Fibroblast of skin of left biceps (primary cell): Measurements from ENCODE around the gene WDR48.

Source experiments
- DNase-seq, 2 experiments: peaks; one replicate each; pipeline ENCODE4 v3.0.0-alpha.2; 2013; ENCODE audit warnings: low read depth in 2 of 2

Gene WDR48

GRCh38 chr3:39121621-39122020 lies 69.8 kb downstream of the WDR48 start:
- DNase-seq = no peak

GRCh38 chr3:39122813-39123212 lies 71.0 kb downstream of the WDR48 start:
- no peak for DNase-seq

- no peak for DNase-seq
These were observed 73.3 kb downstream of the WDR48 start for GRCh38 chr3:39124876-39125840.

- DNase-seq = no peak
These were observed 74.2 kb downstream of the WDR48 start for GRCh38 chr3:39125841-39126500.

- DNase-seq = no peak
These were observed 74.8 kb downstream of the WDR48 start for GRCh38 chr3:39126532-39127071.

GRCh38 chr3:39127269-39127907 lies 75.6 kb downstream of the WDR48 start:
- no peak for DNase-seq

GRCh38 chr3:39127908-39128304 lies 76.1 kb downstream of the WDR48 start:
- DNase-seq = no peak

GRCh38 chr3:39128951-39129350 lies 77.1 kb downstream of the WDR48 start:
- no peak for DNase-seq

- no peak for DNase-seq
These were observed 78.2 kb downstream of the WDR48 start for GRCh38 chr3:39130026-39130425.

- no peak for DNase-seq
These were observed 79.0 kb downstream of the WDR48 start for GRCh38 chr3:39130693-39131265.

GRCh38 chr3:39132096-39133092 lies 80.6 kb downstream of the WDR48 start:
- no peak for DNase-seq

- DNase-seq = no peak
These were observed 81.3 kb downstream of the WDR48 start for GRCh38 chr3:39133093-39133490.

GRCh38 chr3:39133822-39134221 lies 82.0 kb downstream of the WDR48 start:
- no peak for DNase-seq

GRCh38 chr3:39134305-39134704 lies 82.5 kb downstream of the WDR48 start:
- DNase-seq = no peak

- no peak for DNase-seq
These were observed 83.5 kb downstream of the WDR48 start for GRCh38 chr3:39135170-39135805.

GRCh38 chr3:39136533-39137434 lies 85.0 kb downstream of the WDR48 start:
- DNase-seq = no peak

GRCh38 chr3:39137435-39137936 lies 85.7 kb downstream of the WDR48 start:
- no peak for DNase-seq

- DNase-seq = no peak
These were observed 86.4 kb downstream of the WDR48 start for GRCh38 chr3:39137991-39138803.
